Stimulated activated CD4-positive, alpha-beta T cell treated with anti-CD3 and anti-CD28 coated beads, Interleukin-15, amount 100 ng/mL, for 24 hours (primary cell): ENCODE measurements around the gene DOCK7.
A peak's percentile ranks its signal among the peaks of the same experiment; 100 is the strongest.
"Not testable (repeated sequence)": the region's sequence is repeated elsewhere in the genome, so short reads cannot be mapped to it uniquely, and the experiment has no call there.

ENCODE experiments used
- DNase-seq: peaks from one replicate; pipeline ENCODE4 v3.0.0-alpha.2; 2020

The DOCK7 gene

DNA sequence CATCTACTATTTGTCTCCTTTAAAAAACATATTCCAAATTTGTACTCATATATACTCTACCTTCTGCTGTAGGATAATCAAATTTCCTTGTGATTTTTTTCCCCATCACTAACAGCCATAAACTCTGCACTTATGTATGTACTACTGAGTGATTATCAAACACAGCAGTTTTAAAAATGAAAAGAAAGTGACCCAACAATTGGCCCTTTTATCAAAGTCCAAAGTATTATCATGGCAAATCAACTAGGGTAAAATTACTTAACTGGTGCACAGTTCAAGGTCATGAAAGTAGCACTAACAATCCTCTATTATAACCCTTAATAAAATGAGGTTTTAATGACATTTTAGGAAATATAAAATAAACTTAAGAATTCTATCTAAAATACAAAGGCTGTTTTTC, 79.3 kb downstream of the DOCK7 start:
- DNase-seq: no peak

DNA sequence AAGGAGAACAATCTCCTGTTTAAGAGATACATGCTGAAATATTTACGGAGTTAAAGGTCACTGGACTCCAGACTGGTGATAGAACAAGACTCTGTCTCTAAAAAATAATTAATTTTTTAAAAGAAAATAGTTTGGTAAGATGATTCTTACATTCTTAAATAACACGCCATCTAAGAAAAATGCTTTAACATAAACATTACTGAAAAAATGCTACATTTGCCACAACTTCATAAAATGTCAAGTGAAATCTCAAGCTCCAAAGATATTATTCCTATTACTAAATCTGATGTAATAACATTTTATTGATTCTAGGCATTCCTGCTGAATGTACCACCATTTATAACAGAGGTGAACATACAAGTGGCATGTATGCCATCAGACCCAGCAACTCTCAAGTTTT, 86.7 kb downstream of the DOCK7 start:
- DNase-seq: no peak

DNA sequence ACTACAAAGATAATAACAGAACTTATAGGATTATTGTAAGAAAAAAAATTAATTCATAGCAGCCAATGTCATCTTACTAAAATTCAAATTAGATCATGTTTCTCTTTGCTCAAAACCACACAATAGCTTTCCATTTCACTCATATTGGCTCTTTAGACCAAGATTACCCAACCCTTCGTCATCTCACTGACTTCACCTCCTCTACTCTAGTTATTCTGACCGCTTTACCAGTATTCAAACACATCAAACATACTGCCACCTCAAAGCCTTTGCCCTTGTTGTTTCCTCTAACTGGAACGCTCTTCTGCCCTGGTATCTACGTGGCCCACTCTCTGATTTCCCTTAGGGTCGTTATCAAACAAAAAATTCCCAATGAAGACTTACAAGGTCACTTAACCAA, 89.1 kb downstream of the DOCK7 start:
- no peak for DNase-seq

DNA sequence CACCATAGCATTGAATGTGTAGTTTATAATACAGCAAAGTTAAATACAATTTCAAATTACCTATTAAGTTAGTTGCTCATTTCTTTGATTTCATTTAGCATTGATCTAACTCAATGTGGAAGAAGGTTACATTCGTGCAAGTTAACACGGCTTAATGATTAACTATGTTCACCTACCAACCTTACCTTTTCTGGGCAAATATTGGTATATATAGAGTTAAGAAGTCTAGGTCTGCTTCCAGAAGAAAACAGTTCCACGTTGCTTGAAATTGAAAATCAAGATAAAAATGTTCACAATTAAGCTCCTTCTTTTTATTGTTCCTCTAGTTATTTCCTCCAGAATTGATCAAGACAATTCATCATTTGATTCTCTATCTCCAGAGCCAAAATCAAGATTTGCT, 90.9 kb downstream of the DOCK7 start, which contains the start of gene ANGPTL3:
Gene ANGPTL3, plus strand, starts transcription at position 240 of the 400 bp plus-strand sequence. Its CDS starts 47 bp downstream, at position 287.
- no peak for DNase-seq

DNA sequence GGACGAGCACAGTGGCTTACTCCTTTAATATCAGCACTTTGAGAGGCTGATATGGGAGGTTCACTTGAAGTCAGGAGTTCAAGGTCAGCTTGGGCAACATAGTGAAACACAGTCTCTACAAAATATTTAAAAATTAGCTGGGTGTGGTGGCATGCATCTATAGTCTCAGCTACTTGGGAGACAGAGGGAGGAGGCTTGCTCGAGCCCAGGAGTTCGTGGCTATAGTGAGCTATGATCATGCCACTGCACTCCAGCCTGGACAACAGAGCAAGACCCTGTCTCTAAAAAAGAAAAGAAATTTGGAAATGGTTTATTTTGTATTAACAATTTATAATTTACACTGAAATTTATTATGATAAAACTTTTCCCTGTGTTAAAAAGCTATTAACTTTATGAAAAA, 92.5 kb downstream of the DOCK7 start:
- DNase-seq: no peak

DNA sequence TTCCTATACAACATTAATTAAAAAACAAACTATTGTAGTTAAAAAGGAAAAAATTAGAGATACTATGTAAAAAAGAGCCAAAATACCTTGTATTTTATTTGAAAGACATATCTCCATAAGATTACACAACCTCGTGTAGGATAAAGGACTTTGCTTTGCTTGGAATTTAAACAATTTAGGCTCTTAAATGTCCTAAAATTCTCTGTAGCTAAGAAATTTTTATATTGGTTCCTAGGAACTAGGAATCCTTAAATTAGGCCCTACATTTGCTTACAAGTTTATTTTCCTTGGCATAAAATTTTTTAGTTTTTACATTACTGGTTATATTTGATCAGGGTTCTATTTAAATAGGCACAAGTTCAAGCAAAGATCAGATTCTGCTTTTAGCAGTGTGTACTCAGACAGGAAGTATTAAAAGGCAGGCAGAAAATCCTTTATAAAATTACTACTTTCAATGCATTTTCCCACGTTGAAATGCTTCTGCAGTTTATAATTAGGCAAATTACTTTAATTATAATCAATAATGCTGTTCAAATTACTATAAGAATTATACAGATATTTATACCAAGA, 94.3 kb downstream of the DOCK7 start:
- no peak for DNase-seq

DNA sequence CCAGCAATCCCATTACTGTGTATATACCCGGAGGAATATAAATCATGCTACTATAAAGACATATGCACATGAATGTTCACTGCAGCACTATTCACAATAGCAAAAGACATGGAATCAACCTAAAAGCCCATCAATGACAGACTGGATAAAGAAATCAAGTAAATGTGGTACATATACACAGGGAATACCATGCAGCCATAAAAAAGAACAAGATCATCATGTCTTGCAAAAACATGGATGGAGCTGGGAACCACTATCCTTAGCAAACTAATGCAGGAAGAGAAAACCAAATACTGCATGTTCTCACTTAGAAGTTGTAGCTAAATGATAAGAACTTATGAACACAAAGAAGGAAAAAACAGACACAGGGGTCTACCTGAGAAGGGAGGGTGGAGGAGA, 97.2 kb downstream of the DOCK7 start:
- DNase-seq: no peak

DNA sequence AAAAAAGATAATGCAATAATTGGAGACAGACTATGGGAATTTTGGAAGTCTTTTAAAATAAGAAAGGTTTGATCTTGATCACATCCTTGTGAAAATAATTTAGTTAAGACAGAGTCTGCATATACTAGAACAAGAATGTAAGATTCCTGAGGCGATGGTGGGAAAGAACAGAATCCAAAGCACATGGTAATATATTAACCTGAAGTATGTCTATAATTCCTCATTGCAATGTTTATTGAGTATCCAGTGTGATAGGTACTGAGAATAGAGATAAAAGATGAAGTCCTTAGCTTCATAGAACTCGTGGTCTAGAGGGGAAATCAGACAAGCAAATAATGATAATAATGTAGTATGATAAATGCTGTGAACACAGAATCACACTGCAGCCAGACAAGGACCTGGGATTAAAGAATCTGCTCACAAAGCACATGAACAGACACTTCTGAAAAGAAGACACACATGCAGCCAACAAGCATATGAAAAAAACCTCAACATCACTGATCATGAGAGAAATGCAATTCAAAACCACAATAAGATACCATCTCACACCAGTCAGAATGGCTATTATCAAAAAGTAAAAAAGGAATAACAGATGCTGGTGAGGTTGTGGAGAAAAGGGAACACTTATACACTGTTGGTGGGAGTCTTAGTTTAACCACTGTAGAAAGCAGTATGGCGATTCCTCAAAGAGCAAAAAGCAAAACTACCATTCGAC, 97.8 kb downstream of the DOCK7 start:
- no peak for DNase-seq

DNA sequence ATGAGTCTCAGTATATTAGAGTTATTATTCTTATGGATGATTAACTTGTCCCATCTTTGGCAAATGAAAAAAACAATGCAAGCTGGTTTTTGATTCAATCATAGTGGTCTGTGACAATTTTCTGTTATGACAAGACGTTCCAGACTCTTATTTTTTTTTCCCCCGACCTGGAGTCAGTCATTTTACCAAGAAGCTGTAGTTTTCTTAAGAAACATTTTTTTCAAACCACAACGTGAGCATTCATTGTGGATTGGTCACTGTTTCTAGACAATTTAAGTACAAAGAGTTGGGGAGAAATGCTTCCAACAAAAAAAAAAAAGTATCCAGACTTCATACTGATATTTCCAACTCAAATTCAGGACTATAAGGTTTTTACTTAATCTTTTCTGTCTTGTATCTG, 98.9 kb downstream of the DOCK7 start:
- no peak for DNase-seq

DNA sequence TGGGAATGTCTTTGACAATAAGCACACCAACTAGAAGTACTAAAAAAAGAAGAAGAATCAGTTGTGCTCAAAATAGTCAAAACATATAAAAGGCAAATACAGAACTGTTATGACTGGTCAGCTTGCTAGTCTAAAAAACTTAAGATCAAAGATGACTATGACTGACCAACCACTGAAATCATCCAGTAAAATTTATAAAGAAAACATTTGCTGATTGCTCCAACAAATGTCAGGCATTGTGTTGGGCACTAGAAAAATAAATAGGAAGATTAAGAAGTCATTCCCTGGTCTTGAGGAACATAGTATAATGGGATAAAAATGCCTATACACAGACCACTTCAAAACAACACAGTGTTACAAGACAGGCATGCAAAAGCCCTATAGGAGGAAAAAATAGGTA, 100.2 kb downstream of the DOCK7 start:
- DNase-seq: no peak

DNA sequence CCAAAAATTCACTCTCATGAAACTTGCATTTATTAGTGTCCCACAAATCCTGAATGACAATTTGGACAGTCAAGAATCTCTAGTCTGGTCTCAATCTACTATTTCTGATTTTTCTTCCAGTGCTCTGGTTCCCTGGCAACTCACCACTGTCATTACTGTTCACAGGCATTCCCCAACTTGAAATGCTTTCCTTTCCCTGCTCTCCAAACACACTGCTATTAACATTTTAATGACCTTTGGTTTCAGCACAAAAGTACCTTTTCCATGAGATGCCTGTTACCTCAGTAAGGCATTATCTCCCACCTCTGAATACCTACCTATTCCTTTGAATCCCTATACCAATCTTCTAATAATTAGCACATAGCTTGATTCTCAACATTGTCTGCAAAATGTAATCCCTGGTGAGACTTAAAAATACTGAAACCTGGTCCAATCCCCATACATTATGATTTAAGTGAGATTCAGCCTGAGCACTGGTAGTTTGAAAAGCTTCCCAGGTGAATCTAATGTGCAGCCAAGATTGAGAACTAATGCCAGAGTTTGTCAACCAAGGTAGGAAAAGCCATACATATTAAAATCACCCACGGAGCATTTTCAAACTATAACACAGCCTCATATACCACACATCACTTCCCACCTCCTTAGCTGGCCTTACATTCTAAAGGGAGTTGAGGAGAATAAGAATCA, 102.6 kb downstream of the DOCK7 start:
- no peak for DNase-seq

DNA sequence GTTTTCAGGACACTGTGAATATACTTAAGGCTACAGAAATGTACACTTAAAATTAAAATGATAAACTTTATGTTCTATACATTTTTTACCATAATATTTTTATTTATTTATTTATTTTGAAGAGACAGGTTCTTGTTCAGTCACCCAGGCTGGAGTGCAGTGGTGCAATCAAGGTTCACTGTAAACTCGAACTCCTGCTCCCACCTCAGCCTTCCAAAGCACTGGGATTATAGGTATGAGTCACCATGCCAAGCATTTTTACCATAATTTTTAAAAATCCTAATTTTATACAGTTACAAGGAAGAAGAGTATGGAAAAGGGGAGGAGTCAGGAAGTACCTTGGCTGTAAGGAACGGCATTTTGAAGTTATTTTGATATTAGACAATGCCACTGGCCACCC, 114.5 kb downstream of the DOCK7 start:
- no peak for DNase-seq

DNA sequence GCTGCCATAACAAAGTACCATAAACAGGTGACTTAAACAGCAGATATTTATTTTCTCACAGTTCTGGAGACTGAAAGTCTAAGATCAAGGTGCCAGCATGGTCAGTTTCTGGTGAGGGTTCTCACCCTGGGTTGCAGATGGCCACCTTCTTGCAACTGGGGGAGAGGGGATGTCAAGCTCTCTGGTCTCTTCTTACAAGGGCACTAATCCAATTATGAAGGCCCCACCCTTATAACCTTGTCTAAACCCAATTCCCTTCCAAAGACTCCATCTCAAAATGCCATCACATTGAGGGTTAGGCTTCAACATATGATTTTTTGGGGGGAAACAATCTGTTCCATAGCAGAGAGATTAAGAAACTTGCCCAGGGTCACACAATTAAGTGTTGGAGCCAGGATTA, 115.7 kb downstream of the DOCK7 start:
- DNase-seq: no peak

DNA sequence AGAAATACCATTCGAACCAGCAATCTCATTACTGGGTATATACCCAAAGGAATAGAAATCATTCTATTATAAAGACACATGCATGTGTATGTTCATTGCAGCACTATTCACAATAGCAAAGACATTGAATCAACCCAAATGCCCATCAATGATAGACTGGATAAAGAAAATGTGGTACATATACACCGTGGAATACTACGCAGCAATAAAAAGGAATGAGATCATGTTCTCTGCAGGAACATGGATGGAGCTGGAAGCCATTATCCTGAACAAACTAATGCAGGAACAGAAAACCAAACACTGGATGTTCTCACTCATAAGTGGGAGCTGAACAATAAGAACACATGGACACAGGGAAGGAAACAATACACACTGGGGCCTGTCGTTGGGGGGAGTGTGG, 116.7 kb downstream of the DOCK7 start:
- not testable (repeated sequence) for DNase-seq

DNA sequence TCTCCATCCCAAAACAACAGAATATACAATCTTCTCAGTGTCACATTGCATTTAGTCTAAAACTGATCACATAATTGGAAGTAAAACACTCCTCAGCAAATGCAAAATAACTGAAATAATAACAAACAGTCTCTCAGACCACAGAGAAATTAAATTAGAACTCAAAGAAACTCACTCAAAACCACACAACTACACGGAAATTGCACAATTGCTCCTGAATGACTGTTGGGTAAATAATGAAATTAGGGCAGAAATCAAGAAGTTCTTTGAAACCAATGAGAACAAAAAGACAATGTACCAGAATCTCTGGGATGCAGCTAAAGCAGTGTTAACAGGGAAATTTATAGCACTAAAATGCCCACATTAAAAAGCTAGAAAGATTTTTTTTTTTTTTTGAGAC, 120.3 kb downstream of the DOCK7 start:
- not testable (repeated sequence) for DNase-seq

DNA sequence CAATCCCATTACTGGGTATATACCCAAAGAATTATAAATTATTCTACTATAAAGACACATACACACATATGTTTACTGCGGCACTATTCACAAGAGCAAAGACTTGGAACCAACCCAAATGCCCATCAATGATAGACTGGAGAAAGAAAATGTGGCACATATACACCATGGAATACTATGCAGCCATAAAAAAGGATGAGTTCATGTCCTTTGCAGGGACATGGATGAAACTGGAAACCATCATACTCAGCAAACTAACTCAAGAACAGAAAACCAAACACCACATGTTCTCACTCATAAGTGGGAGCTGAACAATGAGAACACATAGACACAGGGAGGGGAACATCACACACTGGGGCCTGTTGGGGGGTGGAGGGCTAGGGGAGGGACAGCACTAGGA, 121.0 kb downstream of the DOCK7 start:
- not testable (repeated sequence) for DNase-seq

DNA sequence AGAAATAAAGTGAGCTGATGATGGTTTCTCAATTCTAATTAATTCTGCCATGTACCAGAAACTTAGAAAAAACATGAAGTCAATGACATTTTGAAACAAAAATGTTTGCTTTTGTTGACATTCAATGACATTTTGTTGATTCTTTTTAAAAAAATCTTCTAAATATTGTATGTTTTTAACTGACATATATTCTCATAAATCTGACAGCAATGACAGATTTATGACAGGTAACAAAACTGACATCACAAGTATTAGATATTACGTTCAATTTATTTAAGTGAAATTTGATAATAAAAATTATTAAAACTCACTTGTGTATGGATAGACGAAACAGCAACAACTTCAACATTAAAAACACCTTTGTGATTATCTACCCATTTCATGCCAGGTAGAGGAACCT, 126.9 kb downstream of the DOCK7 start:
- no peak for DNase-seq

DNA sequence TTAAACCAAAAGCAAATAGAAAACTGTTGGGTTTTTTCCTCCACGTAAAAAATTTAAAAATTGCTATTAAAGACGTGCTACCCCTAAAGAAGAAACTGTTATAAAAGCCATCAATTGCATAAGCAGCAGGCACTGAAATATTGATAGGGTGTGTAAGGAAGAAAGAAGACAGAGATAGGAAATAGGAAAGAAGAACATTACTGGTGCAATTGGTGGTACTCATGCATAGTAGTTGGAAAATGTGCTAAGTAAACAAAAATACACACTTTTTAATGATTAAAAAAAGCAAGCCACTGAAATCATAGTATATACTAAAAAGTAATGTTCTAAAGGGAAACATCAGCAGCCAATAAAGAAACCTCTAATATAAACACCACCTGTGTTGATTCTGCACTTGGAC, 143.6 kb downstream of the DOCK7 start:
- no peak for DNase-seq

DNA sequence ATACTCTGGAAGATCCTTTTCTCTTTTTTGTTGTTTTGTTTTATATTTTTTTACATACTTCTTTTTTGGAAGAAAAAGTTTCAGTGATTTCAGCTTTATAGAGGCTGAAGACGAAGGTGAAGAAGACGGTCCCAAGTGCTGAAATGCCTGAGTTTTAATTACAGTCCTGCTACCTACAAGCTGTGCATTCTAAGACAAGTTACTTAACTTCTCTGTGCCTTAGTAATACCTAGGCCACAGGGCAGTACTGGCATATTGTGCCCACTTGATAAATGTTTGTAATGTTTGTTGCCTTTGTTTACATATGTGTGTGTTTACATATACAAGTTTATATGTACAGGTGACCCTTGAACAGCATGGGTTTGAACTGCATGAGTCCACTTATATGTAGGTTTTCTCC, 147.1 kb downstream of the DOCK7 start:
- DNase-seq: no peak

DNA sequence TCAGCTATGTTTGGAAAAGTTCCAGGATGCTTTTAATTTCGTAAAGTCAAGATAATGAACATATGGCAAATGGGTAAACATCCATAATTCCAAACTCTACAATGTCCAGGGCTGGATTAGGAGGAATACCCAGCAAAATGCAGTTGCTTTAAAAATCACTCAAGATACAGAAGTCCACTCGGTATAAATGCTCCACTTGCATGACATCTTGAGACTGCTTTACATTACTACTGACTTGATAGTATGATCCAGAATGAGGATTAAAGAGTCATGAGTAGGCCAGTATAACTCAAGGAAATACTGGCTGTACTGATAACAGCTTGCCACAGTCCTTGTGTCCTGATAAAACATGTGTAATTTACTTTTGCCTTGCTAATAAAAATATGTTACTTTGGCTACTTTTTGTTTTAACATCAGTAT, 149.1 kb downstream of the DOCK7 start:
- no peak for DNase-seq

DNA sequence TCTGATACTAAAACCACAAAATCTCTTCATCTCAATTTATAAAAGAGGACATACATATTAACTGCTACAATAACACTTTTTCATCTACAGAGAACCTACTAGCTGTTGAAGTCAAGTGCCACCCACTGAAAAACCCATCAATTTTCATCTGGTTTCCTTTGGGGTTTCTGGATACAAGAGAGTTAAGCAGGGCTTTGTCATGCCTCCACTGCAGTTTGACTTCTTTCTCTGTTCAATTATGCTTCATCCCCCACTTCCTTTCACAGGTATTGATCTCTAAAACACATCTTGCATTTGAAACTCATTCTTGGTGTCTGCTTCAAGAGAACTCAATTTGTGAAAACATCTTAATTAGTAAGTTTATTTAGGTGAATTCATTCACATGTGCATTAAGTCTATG, 151.3 kb downstream of the DOCK7 start:
- no peak for DNase-seq

DNA sequence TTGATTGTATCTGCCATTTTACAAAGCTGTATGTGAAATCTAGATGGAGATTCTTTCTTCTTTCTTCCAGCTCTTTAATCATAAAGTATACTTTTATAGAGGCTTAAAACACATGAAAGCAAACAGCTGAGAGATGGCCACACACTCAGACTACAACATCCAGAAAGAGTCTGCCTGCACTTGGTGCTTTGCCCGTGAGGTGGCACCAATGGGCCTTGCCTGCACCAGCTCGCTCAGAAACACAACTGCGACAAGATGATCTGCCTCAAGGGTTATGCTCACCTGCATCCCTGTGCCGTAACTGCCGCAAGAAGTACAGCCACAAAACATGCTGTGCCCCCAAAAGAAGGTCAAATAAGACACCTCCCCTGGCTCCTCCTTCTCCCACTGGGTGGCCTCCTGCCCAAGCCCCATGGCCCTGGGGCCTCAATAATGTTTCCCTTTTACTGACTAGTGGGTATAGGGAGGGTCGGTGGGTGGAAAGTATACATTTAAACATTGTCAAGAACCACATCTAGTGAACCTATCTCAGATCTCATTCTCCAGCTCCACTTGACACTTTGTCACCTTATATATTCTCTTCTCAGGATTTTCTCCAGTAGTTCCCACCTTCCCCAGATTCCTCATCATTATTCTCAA, 157.6 kb downstream of the DOCK7 start:
- no peak for DNase-seq

DNA sequence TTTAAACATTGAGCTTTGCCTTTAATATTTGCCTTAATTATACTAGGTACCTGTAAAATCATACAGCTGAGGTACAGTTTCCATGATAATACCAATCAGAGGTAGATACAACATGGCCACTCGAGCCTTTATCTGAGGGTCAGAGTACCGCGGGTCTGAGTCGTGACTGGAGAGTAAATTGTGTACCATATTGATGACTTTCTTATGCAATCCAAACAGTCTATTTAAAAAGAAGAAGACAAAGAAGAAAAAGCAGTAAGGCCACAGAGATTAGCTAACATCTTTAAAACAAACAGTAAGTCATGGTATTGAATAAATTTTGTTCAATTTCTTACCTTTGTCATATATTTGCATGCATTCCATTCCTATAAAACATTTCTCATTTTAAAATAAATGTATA, 159.0 kb downstream of the DOCK7 start:
- DNase-seq: no peak

DNA sequence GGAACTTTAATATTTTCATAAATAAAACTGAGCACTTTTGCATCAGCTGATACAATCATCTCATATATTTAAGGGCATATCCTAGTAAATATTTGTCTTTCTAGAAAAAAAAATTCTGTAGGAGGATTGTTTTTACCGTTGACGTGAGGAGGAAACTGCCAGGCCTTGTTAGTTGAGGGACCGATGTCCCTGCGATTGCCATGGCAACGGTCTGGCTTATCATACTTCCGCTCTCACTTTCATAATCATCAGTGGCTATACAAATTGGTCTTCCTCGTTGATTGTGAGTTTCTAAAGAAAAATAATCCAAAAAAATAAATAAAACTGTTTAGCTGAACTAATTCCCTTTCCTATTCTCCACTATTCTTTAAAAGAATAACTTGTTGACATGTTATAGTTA, 160.2 kb downstream of the DOCK7 start:
- DNase-seq: peak; percentile 4
